Measurements from ENCODE around the gene CNEP1R1. TPM values are rescaled to one million over a fixed set of nuclear protein-coding genes. Genes with fewer than 3 reads are reported as not detected.

The CNEP1R1 gene
- total and polyA plus RNA-seq, 2 donors (not counting 1 experiment from before 2014, with no cell fraction given) = 32.5 to 37.3 TPM

GRCh38 chr16:50035468-50035992 lies 10.5 kb downstream of the CNEP1R1 start:
- no peak for DNase-seq (ENCODE audit: low read depth in 2 of 2)
- no peak overlapping the region for H3K4me2 ChIP-seq (ENCODE audit: extremely low read depth, insufficient read depth, low read length)
- TF ChIP-seq CTCF (conservative IDR thresholded peaks at IDR 0.05 in 1 of 2, IDR thresholded peaks at IDR 0.05 in 1 of 2; ENCODE audit: low read depth in 1 of 2, low read length in 2 of 2) (no peak), EZH2 (IDR thresholded peaks at IDR 0.05; ENCODE audit: low read length, missing control alignments) (no peak)
- no peak overlapping the region for H2AFZ ChIP-seq (ENCODE audit: low read length)
- H3K27me3 ChIP-seq (ENCODE audit: control insufficient read depth, insufficient read depth, low read length) = no peaks in the 10 kb centered on the region
- no peak overlapping the region for H3K4me3 ChIP-seq (replicated peaks in 1 of 4; ENCODE audit: control extremely low read depth in 1 of 4, insufficient read depth in 1 of 4, low read depth in 3 of 4, low read length in 4 of 4)
- H3K4me1 ChIP-seq (ENCODE audit: control insufficient read depth, extremely low read depth, insufficient read depth, low read length) = no peaks in the 10 kb centered on the region
- no peaks in the 10 kb centered on the region for H3K9me3 ChIP-seq (ENCODE audit: control insufficient read depth, insufficient read depth, low read depth, low read length)
- no peak overlapping the region for H3K27ac ChIP-seq (ENCODE audit: insufficient read depth, low read length)
- peaks cover 2% of the 10 kb centered on the region for H3K36me3 ChIP-seq (ENCODE audit: control insufficient read depth, insufficient read depth, low read length)
- H3K79me2 ChIP-seq (ENCODE audit: control insufficient read depth, insufficient read depth, low read length) = no peaks in the 10 kb centered on the region
- H3K9ac ChIP-seq (ENCODE audit: insufficient read depth, low read length) = no peak overlapping the region
- no peaks in the 10 kb centered on the region for H4K20me1 ChIP-seq (ENCODE audit: control insufficient read depth, extremely low read depth, insufficient read depth, low read length)

GRCh38 chr16:50036426-50036825 lies 11.4 kb downstream of the CNEP1R1 start:
- TF ChIP-seq EZH2 (IDR thresholded peaks at IDR 0.05; ENCODE audit: low read length, missing control alignments) (no peak), CTCF (conservative IDR thresholded peaks at IDR 0.05 in 1 of 2, IDR thresholded peaks at IDR 0.05 in 1 of 2; ENCODE audit: low read depth in 1 of 2, low read length in 2 of 2) (no peak)
- H3K36me3 ChIP-seq (ENCODE audit: control insufficient read depth, insufficient read depth, low read length) = peaks cover 2% of the 10 kb centered on the region
- no peak overlapping the region for H3K4me3 ChIP-seq (replicated peaks in 1 of 4; ENCODE audit: control extremely low read depth in 1 of 4, insufficient read depth in 1 of 4, low read depth in 3 of 4, low read length in 4 of 4)
- no peak overlapping the region for H3K4me2 ChIP-seq (ENCODE audit: extremely low read depth, insufficient read depth, low read length)
- no peaks in the 10 kb centered on the region for H3K27me3 ChIP-seq (ENCODE audit: control insufficient read depth, insufficient read depth, low read length)
- H3K79me2 ChIP-seq (ENCODE audit: control insufficient read depth, insufficient read depth, low read length) = no peaks in the 10 kb centered on the region
- H2AFZ ChIP-seq (ENCODE audit: low read length) = no peak overlapping the region
- no peak for DNase-seq (ENCODE audit: low read depth in 2 of 2)
- H3K9me3 ChIP-seq (ENCODE audit: control insufficient read depth, insufficient read depth, low read depth, low read length) = no peaks in the 10 kb centered on the region
- no peak overlapping the region for H3K27ac ChIP-seq (ENCODE audit: insufficient read depth, low read length)
- H3K4me1 ChIP-seq (ENCODE audit: control insufficient read depth, extremely low read depth, insufficient read depth, low read length) = no peaks in the 10 kb centered on the region
- H3K9ac ChIP-seq (ENCODE audit: insufficient read depth, low read length) = no peak overlapping the region
- H4K20me1 ChIP-seq (ENCODE audit: control insufficient read depth, extremely low read depth, insufficient read depth, low read length) = no peaks in the 10 kb centered on the region

GRCh38 chr16:50037662-50038220 lies 12.7 kb downstream of the CNEP1R1 start:
- Histone ChIP-seq H3K36me3 (ENCODE audit: control insufficient read depth, insufficient read depth, low read length) (no peaks in the 10 kb centered on the region), H3K4me2 (ENCODE audit: extremely low read depth, insufficient read depth, low read length) (no peak overlapping the region), H4K20me1 (ENCODE audit: control insufficient read depth, extremely low read depth, insufficient read depth, low read length) (no peaks in the 10 kb centered on the region), H3K9me3 (ENCODE audit: control insufficient read depth, insufficient read depth, low read depth, low read length) (no peaks in the 10 kb centered on the region), H3K79me2 (ENCODE audit: control insufficient read depth, insufficient read depth, low read length) (no peaks in the 10 kb centered on the region), H3K9ac (ENCODE audit: insufficient read depth, low read length) (no peak overlapping the region), H3K4me3 (replicated peaks in 1 of 4; ENCODE audit: control extremely low read depth in 1 of 4, insufficient read depth in 1 of 4, low read depth in 3 of 4, low read length in 4 of 4) (no peak overlapping the region), H2AFZ (ENCODE audit: low read length) (no peak overlapping the region), H3K27me3 (ENCODE audit: control insufficient read depth, insufficient read depth, low read length) (no peaks in the 10 kb centered on the region), H3K27ac (ENCODE audit: insufficient read depth, low read length) (no peak overlapping the region), H3K4me1 (ENCODE audit: control insufficient read depth, extremely low read depth, insufficient read depth, low read length) (no peaks in the 10 kb centered on the region)
- TF ChIP-seq CTCF (conservative IDR thresholded peaks at IDR 0.05 in 1 of 2, IDR thresholded peaks at IDR 0.05 in 1 of 2; ENCODE audit: low read depth in 1 of 2, low read length in 2 of 2) = no peak
- TF ChIP-seq EZH2 (IDR thresholded peaks at IDR 0.05; ENCODE audit: low read length, missing control alignments) = no peak
- peak in 1 of 2 donors; percentile 42 for DNase-seq (ENCODE audit: low read depth in 2 of 2)

Measured in fibroblast of lung (primary cell).